PC-9 (cell line): ENCODE data around the gene SLC49A4.

Experiments used
- EZH2 ChIP-seq: fragments of 200-600 bp; sonication (generic); IDR thresholded peaks from 2 replicates; pipeline ENCODE4 v1.8.0; 2017; ENCODE audit warnings: antibody characterized with exemption, low read depth
- TF ChIP-seq, protein P1 (sequence below): fragments of 200-600 bp; sonication (generic); conservative IDR thresholded peaks from 2 replicates; pipeline ENCODE4 v1.6.1; 2017; ENCODE audit warnings: mixed run types, antibody characterized with exemption, mild to moderate bottlenecking, moderate library complexity

DNA sequence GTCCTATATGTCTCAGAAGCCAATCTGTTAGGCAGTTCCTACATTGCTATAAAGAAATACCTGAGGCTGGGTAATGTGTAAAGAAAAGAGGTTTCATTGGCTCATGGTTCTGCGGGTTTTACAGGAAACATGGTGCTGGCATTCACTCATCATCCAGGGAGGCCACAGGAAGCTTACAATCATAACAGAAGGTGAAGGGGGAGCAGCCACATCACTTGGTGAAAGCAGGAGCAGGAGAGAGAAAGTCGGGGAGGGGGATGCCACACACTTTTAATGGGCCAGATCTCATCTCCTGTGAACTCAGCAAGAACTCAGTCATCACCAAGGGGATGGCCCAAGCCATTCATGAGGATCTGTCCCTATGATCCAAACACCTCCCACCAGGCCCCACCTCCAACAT, 9.1 kb downstream of the SLC49A4 start:
- TF ChIP-seq, protein P1, sequence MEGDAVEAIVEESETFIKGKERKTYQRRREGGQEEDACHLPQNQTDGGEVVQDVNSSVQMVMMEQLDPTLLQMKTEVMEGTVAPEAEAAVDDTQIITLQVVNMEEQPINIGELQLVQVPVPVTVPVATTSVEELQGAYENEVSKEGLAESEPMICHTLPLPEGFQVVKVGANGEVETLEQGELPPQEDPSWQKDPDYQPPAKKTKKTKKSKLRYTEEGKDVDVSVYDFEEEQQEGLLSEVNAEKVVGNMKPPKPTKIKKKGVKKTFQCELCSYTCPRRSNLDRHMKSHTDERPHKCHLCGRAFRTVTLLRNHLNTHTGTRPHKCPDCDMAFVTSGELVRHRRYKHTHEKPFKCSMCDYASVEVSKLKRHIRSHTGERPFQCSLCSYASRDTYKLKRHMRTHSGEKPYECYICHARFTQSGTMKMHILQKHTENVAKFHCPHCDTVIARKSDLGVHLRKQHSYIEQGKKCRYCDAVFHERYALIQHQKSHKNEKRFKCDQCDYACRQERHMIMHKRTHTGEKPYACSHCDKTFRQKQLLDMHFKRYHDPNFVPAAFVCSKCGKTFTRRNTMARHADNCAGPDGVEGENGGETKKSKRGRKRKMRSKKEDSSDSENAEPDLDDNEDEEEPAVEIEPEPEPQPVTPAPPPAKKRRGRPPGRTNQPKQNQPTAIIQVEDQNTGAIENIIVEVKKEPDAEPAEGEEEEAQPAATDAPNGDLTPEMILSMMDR = no peak
- no peak for TF ChIP-seq EZH2
